IPS DF 4.7 (cell line): ENCODE results near the gene CCDC24.
A peak's percentile ranks its signal among the peaks of the same experiment; 100 is the strongest.

ENCODE experiments used
- DNase-seq: peaks from one replicate; pipeline ENCODE4 v3.0.0-alpha.2; 2013; ENCODE audit warnings: low spot score; ENCODE audit errors: extremely low read depth

Gene CCDC24

GRCh38 chr1:43963006-43963405, 28.4 kb upstream of the CCDC24 start:
- DNase-seq, result no peak

- DNase-seq, result no peak
Observed at GRCh38 chr1:43963890-43964289, 27.5 kb upstream of the CCDC24 start.

GRCh38 chr1:43965316-43965715, 26.1 kb upstream of the CCDC24 start:
- no peak for DNase-seq

- DNase-seq, result no peak
Observed at GRCh38 chr1:43968348-43968948, 23.0 kb upstream of the CCDC24 start.

GRCh38 chr1:43969416-43969745, 22.0 kb upstream of the CCDC24 start:
- no peak for DNase-seq

GRCh38 chr1:43969746-43970466, 21.5 kb upstream of the CCDC24 start, which contains the start of gene DPH2:
DPH2 (plus strand) TSS chr1:43970010; CDS start chr1:43970176, 166 bp downstream.
- peak; percentile 97 for DNase-seq

GRCh38 chr1:43970502-43970901, 20.9 kb upstream of the CCDC24 start:
- DNase-seq, result no peak

GRCh38 chr1:43970911-43971310, 20.5 kb upstream of the CCDC24 start:
- DNase-seq, result no peak

GRCh38 chr1:43971336-43971980, 19.9 kb upstream of the CCDC24 start:
- no peak for DNase-seq

- no peak for DNase-seq
Observed at GRCh38 chr1:43973981-43974442, 17.4 kb upstream of the CCDC24 start.

- DNase-seq, result no peak
Observed at GRCh38 chr1:43974443-43975248, 16.8 kb upstream of the CCDC24 start, which contains the start of gene ATP6V0B. ATP6V0B (plus strand) TSS chr1:43974960; CDS start chr1:43975041, 81 bp downstream.

GRCh38 chr1:43975249-43975961, 16.0 kb upstream of the CCDC24 start:
- DNase-seq, result no peak

- no peak for DNase-seq
Observed at GRCh38 chr1:43976045-43976444, 15.4 kb upstream of the CCDC24 start.

GRCh38 chr1:43976890-43977289, 14.5 kb upstream of the CCDC24 start:
- no peak for DNase-seq

GRCh38 chr1:43977376-43978263, 13.8 kb upstream of the CCDC24 start:
- no peak for DNase-seq

- no peak for DNase-seq
Observed at GRCh38 chr1:43978264-43978550, 13.2 kb upstream of the CCDC24 start.

GRCh38 chr1:43978551-43979260, 12.7 kb upstream of the CCDC24 start, which contains the start of gene B4GALT2:
B4GALT2 (plus strand) TSS chr1:43979210; CDS start chr1:43981161, 1,951 bp downstream.
- no peak for DNase-seq

GRCh38 chr1:43979261-43979527, 12.2 kb upstream of the CCDC24 start:
- no peak for DNase-seq

- no peak for DNase-seq
Observed at GRCh38 chr1:43979528-43980254, 11.7 kb upstream of the CCDC24 start.
